Immature natural killer cell (primary cell): Measurements from ENCODE around the gene TXNL4A. TPM values are rescaled to one million over a fixed set of nuclear protein-coding genes. Genes with fewer than 3 reads are reported as not detected.

Experiments used
- DNase-seq, 3 donors: peaks; one replicate each; pipeline ENCODE4 v3.0.0; 2022; ENCODE audit warnings: mixed read lengths in 1 of 3
- H3K27ac Mint-ChIP-seq, 6 donors: one replicate each; pipeline ENCODE4 v1.8.0; 2020; ENCODE audit warnings: mixed read lengths in 6 of 6, mild to moderate bottlenecking in 5 of 6, inconsistent platforms in 4 of 6, moderate library complexity in 3 of 6
- H3K27me3 Mint-ChIP-seq, 3 donors: one replicate each; pipeline ENCODE4 v1.8.0; 2020 to 2021; ENCODE audit warnings: low read depth in 3 of 3, mild to moderate bottlenecking in 3 of 3, mixed read lengths in 3 of 3, moderate library complexity in 3 of 3, inconsistent platforms in 1 of 3
- H3K36me3 Mint-ChIP-seq, 3 donors: one replicate each; pipeline ENCODE4 v1.8.0; 2020; ENCODE audit warnings: mixed read lengths in 3 of 3, inconsistent platforms in 2 of 3, mild to moderate bottlenecking in 2 of 3
- H3K4me1 Mint-ChIP-seq, 2 donors: one replicate each; pipeline ENCODE4 v1.8.0; 2020; ENCODE audit warnings: inconsistent platforms in 2 of 2, mild to moderate bottlenecking in 2 of 2, mixed read lengths in 2 of 2, moderate library complexity in 1 of 2
- H3K4me3 Mint-ChIP-seq, 5 donors: one replicate each; pipeline ENCODE4 v1.8.0; 2020; ENCODE audit warnings: mild to moderate bottlenecking in 5 of 5, mixed read lengths in 5 of 5, inconsistent platforms in 3 of 5, moderate library complexity in 3 of 5
- H3K9me3 Mint-ChIP-seq, 6 donors: one replicate each; pipeline ENCODE4 v1.8.0; 2020; ENCODE audit warnings: mild to moderate bottlenecking in 6 of 6, mixed read lengths in 6 of 6, inconsistent platforms in 4 of 6, moderate library complexity in 3 of 6
- polyA plus RNA-seq, 3 donors: library from polyadenylated mRNA; unstranded; fragments of 300-500 nt; fragmentation: Illumina TruSeq; gene quantifications; one replicate each; pipeline ENCODE4 v1.2.3, GENCODE V29; 2021

TXNL4A gene
- polyA plus RNA-seq, 3 donors from 2014 or later = 209 to 330 (median 248) TPM

GRCh38 chr18:79985172-79985571, 3.2 kb downstream of the TXNL4A start:
- no peak for DNase-seq
- Mint-ChIP-seq H3K4me3 (no peak overlapping the region), H3K9me3 (no peaks in the 10 kb centered on the region), H3K4me1 (peaks cover 68 to 83% of the 10 kb centered on the region in 2 donors), H3K36me3 (peaks cover 3 to 5% (median 4%) of the 10 kb centered on the region in 3 donors), H3K27ac (peak overlapping the region in 4 of 6 donors; percentile 16 to 43 (median 23)), H3K27me3 (peaks cover 2 to 13% (median 3%) of the 10 kb centered on the region in 3 donors)

GRCh38 chr18:79983793-79984192, 4.6 kb downstream of the TXNL4A start:
- peaks cover 72 to 87% of the 10 kb centered on the region in 2 donors for H3K4me1 Mint-ChIP-seq
- H3K36me3 Mint-ChIP-seq = peaks cover 3 to 10% (median 8%) of the 10 kb centered on the region in 3 donors
- H3K9me3 Mint-ChIP-seq = no peaks in the 10 kb centered on the region
- peak overlapping the region in 5 of 6 donors; percentile 47 to 75 (median 56) for H3K27ac Mint-ChIP-seq
- DNase-seq = peak; percentile 45 to 58 (median 52)
- peaks cover 2 to 9% (median 3%) of the 10 kb centered on the region in 3 donors for H3K27me3 Mint-ChIP-seq
- H3K4me3 Mint-ChIP-seq = peak overlapping the region; percentile 5 to 79 (median 38)

- peaks cover 3 to 10% (median 8%) of the 10 kb centered on the region in 3 donors for H3K36me3 Mint-ChIP-seq
- H3K27me3 Mint-ChIP-seq = peaks cover 2 to 6% (median 3%) of the 10 kb centered on the region in 3 donors
- peaks cover 71 to 86% of the 10 kb centered on the region in 2 donors for H3K4me1 Mint-ChIP-seq
These were observed 5.1 kb downstream of the TXNL4A start for GRCh38 chr18:79983253-79983652.

GRCh38 chr18:79982736-79983135, 5.6 kb downstream of the TXNL4A start:
- H3K4me3 Mint-ChIP-seq = peak overlapping the region in 2 of 5 donors; percentile 36 to 41
- peaks cover 73 to 87% of the 10 kb centered on the region in 2 donors for H3K4me1 Mint-ChIP-seq
- peak overlapping the region in 3 of 6 donors; percentile 34 to 83 (median 37) for H3K27ac Mint-ChIP-seq
- H3K9me3 Mint-ChIP-seq = no peaks in the 10 kb centered on the region
- DNase-seq = no peak
- peaks cover 3 to 4% (median 4%) of the 10 kb centered on the region in 3 donors for H3K27me3 Mint-ChIP-seq
- H3K36me3 Mint-ChIP-seq = peaks cover 3 to 10% (median 8%) of the 10 kb centered on the region in 3 donors

More at GRCh38 chr18:79983253-79983652, 5.1 kb downstream of the TXNL4A start:
- no peak for DNase-seq
- H3K27ac Mint-ChIP-seq = peak overlapping the region in 2 of 6 donors; percentile 19 to 40
- H3K4me3 Mint-ChIP-seq = peak overlapping the region in 4 of 5 donors; percentile 14 to 46 (median 28)
- no peaks in the 10 kb centered on the region for H3K9me3 Mint-ChIP-seq

GRCh38 chr18:79980585-79980984, 7.8 kb downstream of the TXNL4A start:
- peaks cover 3 to 15% (median 8%) of the 10 kb centered on the region in 3 donors for H3K36me3 Mint-ChIP-seq

GRCh38 chr18:79979843-79980242, 8.5 kb downstream of the TXNL4A start:
- Mint-ChIP-seq H3K36me3 (peaks cover 3 to 23% (median 5%) of the 10 kb centered on the region in 3 donors), H3K27ac (no peak overlapping the region), H3K9me3 (no peaks in the 10 kb centered on the region), H3K4me1 (peaks cover 60 to 77% of the 10 kb centered on the region in 2 donors), H3K4me3 (no peak overlapping the region), H3K27me3 (peaks cover 2 to 4% (median 3%) of the 10 kb centered on the region in 3 donors)
- DNase-seq = no peak

More at GRCh38 chr18:79980585-79980984, 7.8 kb downstream of the TXNL4A start:
- Mint-ChIP-seq H3K9me3 (no peaks in the 10 kb centered on the region), H3K4me3 (no peak overlapping the region), H3K4me1 (peaks cover 64 to 77% of the 10 kb centered on the region in 2 donors), H3K27ac (no peak overlapping the region), H3K27me3 (peaks cover 2 to 4% (median 3%) of the 10 kb centered on the region in 3 donors)
- DNase-seq = no peak

- Mint-ChIP-seq H3K36me3 (peaks cover 11 to 37% (median 19%) of the 10 kb centered on the region in 3 donors), H3K4me1 (peaks cover 42 to 61% of the 10 kb centered on the region in 2 donors), H3K4me3 (no peak overlapping the region), H3K27me3 (peaks cover 2 to 8% (median 4%) of the 10 kb centered on the region in 3 donors), H3K27ac (no peak overlapping the region), H3K9me3 (no peaks in the 10 kb centered on the region)
- DNase-seq = no peak
These were observed 12.2 kb downstream of the TXNL4A start for GRCh38 chr18:79975985-79976680.

- DNase-seq = no peak
- H3K27me3 Mint-ChIP-seq = peaks cover 2 to 5% (median 4%) of the 10 kb centered on the region in 3 donors
- H3K4me3 Mint-ChIP-seq = no peak overlapping the region
- peaks cover 14 to 42% (median 22%) of the 10 kb centered on the region in 3 donors for H3K36me3 Mint-ChIP-seq
- H3K4me1 Mint-ChIP-seq = peaks cover 39 to 54% of the 10 kb centered on the region in 2 donors
- H3K27ac Mint-ChIP-seq = no peak overlapping the region
- H3K9me3 Mint-ChIP-seq = no peaks in the 10 kb centered on the region
These were observed 13.3 kb downstream of the TXNL4A start for GRCh38 chr18:79975043-79975442.

- H3K4me3 Mint-ChIP-seq = no peak overlapping the region
- no peak overlapping the region for H3K27ac Mint-ChIP-seq
- peaks cover 36 to 45% of the 10 kb centered on the region in 2 donors for H3K4me1 Mint-ChIP-seq
- no peak for DNase-seq
- no peaks in the 10 kb centered on the region for H3K9me3 Mint-ChIP-seq
- H3K27me3 Mint-ChIP-seq = peaks cover 2 to 5% (median 4%) of the 10 kb centered on the region in 3 donors
- peaks cover 14 to 38% (median 17%) of the 10 kb centered on the region in 3 donors for H3K36me3 Mint-ChIP-seq
These were observed 14.2 kb downstream of the TXNL4A start for GRCh38 chr18:79974025-79974654.

- no peak for DNase-seq
- no peak overlapping the region for H3K27ac Mint-ChIP-seq
- no peaks in the 10 kb centered on the region for H3K9me3 Mint-ChIP-seq
- peaks cover 36 to 44% of the 10 kb centered on the region in 2 donors for H3K4me1 Mint-ChIP-seq
- H3K27me3 Mint-ChIP-seq = peaks cover 2 to 5% (median 4%) of the 10 kb centered on the region in 3 donors
- peaks cover 14 to 38% (median 17%) of the 10 kb centered on the region in 3 donors for H3K36me3 Mint-ChIP-seq
- H3K4me3 Mint-ChIP-seq = no peak overlapping the region
These were observed 14.8 kb downstream of the TXNL4A start for GRCh38 chr18:79973517-79973916.

- no peak for DNase-seq
- H3K9me3 Mint-ChIP-seq = no peaks in the 10 kb centered on the region
- no peak overlapping the region for H3K4me3 Mint-ChIP-seq
- H3K27me3 Mint-ChIP-seq = peaks cover 0 to 5% (median 4%) of the 10 kb centered on the region in 3 donors
- H3K27ac Mint-ChIP-seq = peak overlapping the region in 1 of 6 donors; percentile 32
- H3K36me3 Mint-ChIP-seq = peaks cover 14 to 38% (median 17%) of the 10 kb centered on the region in 3 donors
- peaks cover 34 to 40% of the 10 kb centered on the region in 2 donors for H3K4me1 Mint-ChIP-seq
These were observed 15.6 kb downstream of the TXNL4A start for GRCh38 chr18:79972720-79973119.

GRCh38 chr18:79971986-79972385, 16.4 kb downstream of the TXNL4A start:
- Mint-ChIP-seq H3K36me3 (peaks cover 14 to 38% (median 17%) of the 10 kb centered on the region in 3 donors), H3K4me3 (no peak overlapping the region), H3K27ac (peak overlapping the region; percentile 45 to 91 (median 81)), H3K4me1 (peaks cover 32 to 42% of the 10 kb centered on the region in 2 donors), H3K27me3 (peaks cover 0 to 5% (median 4%) of the 10 kb centered on the region in 3 donors), H3K9me3 (no peaks in the 10 kb centered on the region)
- DNase-seq = no peak

GRCh38 chr18:79971211-79971952, 17.0 kb downstream of the TXNL4A start:
- peaks cover 14 to 38% (median 17%) of the 10 kb centered on the region in 3 donors for H3K36me3 Mint-ChIP-seq
- peak in 2 of 3 donors; percentile 29 to 35 for DNase-seq
- peak overlapping the region in 1 of 5 donors; percentile 18 for H3K4me3 Mint-ChIP-seq
- peaks cover 32 to 42% of the 10 kb centered on the region in 2 donors for H3K4me1 Mint-ChIP-seq
- H3K27me3 Mint-ChIP-seq = peaks cover 0 to 5% (median 4%) of the 10 kb centered on the region in 3 donors
- no peaks in the 10 kb centered on the region for H3K9me3 Mint-ChIP-seq
- H3K27ac Mint-ChIP-seq = peak overlapping the region; percentile 45 to 91 (median 81)
